ENCODE measurements around the gene SLC30A10. TPM values are rescaled to one million over a fixed set of nuclear protein-coding genes. Genes with fewer than 3 reads are reported as not detected.

Gene SLC30A10
- total RNA-seq (ENCODE audit: unreplicated experiment) = not detected
- long read RNA-seq = 0 reads

- Mint-ChIP-seq H3K27ac (ENCODE audit: unreplicated experiment) (no peak within 1 kb of the TSS), H3K4me1 (ENCODE audit: unreplicated experiment) (peaks cover 5% of the 10 kb centered on the region), H3K36me3 (ENCODE audit: low read depth, unreplicated experiment) (no peaks in the 10 kb centered on the region), H3K27me3 (ENCODE audit: unreplicated experiment) (peaks cover 15% of the 10 kb centered on the region), H3K9me3 (ENCODE audit: unreplicated experiment) (no peaks in the 10 kb centered on the region), H3K4me3 (ENCODE audit: unreplicated experiment) (peak within 1 kb of the TSS; percentile 84)
- no peak for TF ChIP-seq CTCF (IDR thresholded peaks at IDR 0.05; ENCODE audit: unreplicated experiment)
- peak; percentile 23 for DNase-seq (ENCODE audit: low spot score)
Observed at GRCh38 chr1:219927956-219928790, at the start of gene SLC30A10. TSS of gene SLC30A10 (minus strand) at chr1:219928557. CDS start at chr1:219928440, 117 bp downstream.

GRCh38 chr1:219973213-219973612, 44.9 kb upstream of the SLC30A10 start:
- Mint-ChIP-seq H3K4me1 (ENCODE audit: unreplicated experiment) (no peaks in the 10 kb centered on the region), H3K36me3 (ENCODE audit: low read depth, unreplicated experiment) (peaks cover 4% of the 10 kb centered on the region), H3K4me3 (ENCODE audit: unreplicated experiment) (no peak overlapping the region), H3K27me3 (ENCODE audit: unreplicated experiment) (no peaks in the 10 kb centered on the region), H3K27ac (ENCODE audit: unreplicated experiment) (no peak overlapping the region), H3K9me3 (ENCODE audit: unreplicated experiment) (no peaks in the 10 kb centered on the region)
- TF ChIP-seq CTCF (IDR thresholded peaks at IDR 0.05; ENCODE audit: unreplicated experiment) = no peak
- DNase-seq (ENCODE audit: low spot score) = no peak

GRCh38 chr1:219967361-219967760, 39.0 kb upstream of the SLC30A10 start:
- Mint-ChIP-seq H3K4me3 (ENCODE audit: unreplicated experiment) (peak overlapping the region; percentile 14), H3K27ac (ENCODE audit: unreplicated experiment) (no peak overlapping the region), H3K9me3 (ENCODE audit: unreplicated experiment) (no peaks in the 10 kb centered on the region), H3K4me1 (ENCODE audit: unreplicated experiment) (peaks cover 12% of the 10 kb centered on the region), H3K27me3 (ENCODE audit: unreplicated experiment) (peaks cover 3% of the 10 kb centered on the region), H3K36me3 (ENCODE audit: low read depth, unreplicated experiment) (peaks cover 8% of the 10 kb centered on the region)
- TF ChIP-seq CTCF (IDR thresholded peaks at IDR 0.05; ENCODE audit: unreplicated experiment) = no peak
- DNase-seq (ENCODE audit: low spot score) = no peak

GRCh38 chr1:219966071-219966349, 37.7 kb upstream of the SLC30A10 start:
- Mint-ChIP-seq H3K36me3 (ENCODE audit: low read depth, unreplicated experiment) (peaks cover 8% of the 10 kb centered on the region), H3K27me3 (ENCODE audit: unreplicated experiment) (peaks cover 3% of the 10 kb centered on the region), H3K27ac (ENCODE audit: unreplicated experiment) (no peak overlapping the region), H3K4me1 (ENCODE audit: unreplicated experiment) (peaks cover 12% of the 10 kb centered on the region), H3K9me3 (ENCODE audit: unreplicated experiment) (no peaks in the 10 kb centered on the region), H3K4me3 (ENCODE audit: unreplicated experiment) (no peak overlapping the region)
- no peak for DNase-seq (ENCODE audit: low spot score)
- TF ChIP-seq CTCF (IDR thresholded peaks at IDR 0.05; ENCODE audit: unreplicated experiment) = no peak

- Mint-ChIP-seq H3K4me1 (ENCODE audit: unreplicated experiment) (peaks cover 12% of the 10 kb centered on the region), H3K36me3 (ENCODE audit: low read depth, unreplicated experiment) (peaks cover 8% of the 10 kb centered on the region), H3K27me3 (ENCODE audit: unreplicated experiment) (peaks cover 3% of the 10 kb centered on the region), H3K27ac (ENCODE audit: unreplicated experiment) (no peak overlapping the region), H3K4me3 (ENCODE audit: unreplicated experiment) (no peak overlapping the region), H3K9me3 (ENCODE audit: unreplicated experiment) (no peaks in the 10 kb centered on the region)
- no peak for DNase-seq (ENCODE audit: low spot score)
- TF ChIP-seq CTCF (IDR thresholded peaks at IDR 0.05; ENCODE audit: unreplicated experiment) = no peak
Observed at GRCh38 chr1:219965285-219966070, 37.1 kb upstream of the SLC30A10 start.

Data from endothelial cell (in vitro differentiated cells).